Ishikawa (cell line): ENCODE data around the gene ARHGEF19.
A peak's percentile ranks its signal among the peaks of the same experiment; 100 is the strongest.

Experiments used
- CEBPB ChIP-seq: IDR thresholded peaks from 2 replicates; pipeline ENCODE4 v1.6.1; 2012
- CREB1 ChIP-seq: IDR thresholded peaks from 2 replicates; pipeline ENCODE4 v1.6.1; 2012; ENCODE audit warnings: low read depth
- EGR1 ChIP-seq: IDR thresholded peaks from 2 replicates; pipeline ENCODE4 v1.6.1; 2012
- EP300 ChIP-seq: IDR thresholded peaks from 2 replicates; pipeline ENCODE4 v1.6.1; 2012; ENCODE audit warnings: borderline replicate concordance
- FOXM1 ChIP-seq: IDR thresholded peaks from 2 replicates; pipeline ENCODE4 v1.6.1; 2012; ENCODE audit warnings: low read depth, borderline replicate concordance
- MAX ChIP-seq: IDR thresholded peaks from 2 replicates; pipeline ENCODE4 v1.6.1; 2012
- NFIC ChIP-seq: IDR thresholded peaks from 2 replicates; pipeline ENCODE4 v1.6.1; 2012
- RAD21 ChIP-seq: IDR thresholded peaks from 2 replicates; pipeline ENCODE4 v1.6.1; 2012; ENCODE audit warnings: low read depth
- REST ChIP-seq: IDR thresholded peaks from 2 replicates; pipeline ENCODE4 v1.6.1; 2012; ENCODE audit warnings: low read depth, mild to moderate bottlenecking
- TAF1 ChIP-seq: IDR thresholded peaks from 2 replicates; pipeline ENCODE4 v1.6.1; 2012; ENCODE audit warnings: low read depth, mild to moderate bottlenecking
- TCF12 ChIP-seq: IDR thresholded peaks from 2 replicates; pipeline ENCODE4 v1.6.1; 2012; ENCODE audit warnings: low read depth
- TEAD4 ChIP-seq: IDR thresholded peaks from 2 replicates; pipeline ENCODE4 v1.6.1; 2012
- USF1 ChIP-seq: IDR thresholded peaks from 2 replicates; pipeline ENCODE4 v1.6.1; 2012
- YY1 ChIP-seq: IDR thresholded peaks from 2 replicates; pipeline ENCODE4 v1.6.1; 2012; ENCODE audit warnings: low read depth
- ZBTB7A ChIP-seq: IDR thresholded peaks from 2 replicates; pipeline ENCODE4 v1.6.1; 2012; ENCODE audit warnings: low read depth

The ARHGEF19 gene

GRCh38 chr1:16257968-16258367 is 45.5 kb upstream of the ARHGEF19 start:
- TF ChIP-seq EGR1, result no peak
- TF ChIP-seq TCF12, result no peak
- TF ChIP-seq CEBPB, result no peak
- TF ChIP-seq RAD21, result no peak
- no peak for TF ChIP-seq USF1
- no peak for TF ChIP-seq REST
- TF ChIP-seq ZBTB7A, result no peak
- TF ChIP-seq NFIC, result no peak
- no peak for TF ChIP-seq YY1
- no peak for TF ChIP-seq CREB1
- no peak for TF ChIP-seq TAF1
- no peak for TF ChIP-seq TEAD4
- no peak for TF ChIP-seq FOXM1
- no peak for TF ChIP-seq MAX
- no peak for TF ChIP-seq EP300

- TF ChIP-seq CEBPB, result 0 out of 2 replicates have a peak, but pooled peaks have one; percentile 27
Observed at GRCh38 chr1:16257556-16257955, 45.1 kb upstream of the ARHGEF19 start.

- TF ChIP-seq ZBTB7A (no peak), NFIC (no peak), TCF12 (no peak), TEAD4 (no peak), EGR1 (no peak), FOXM1 (no peak), REST (no peak), MAX (no peak), CEBPB (no peak), TAF1 (no peak), EP300 (no peak), YY1 (no peak), USF1 (no peak), CREB1 (no peak), RAD21 (no peak)
Observed at GRCh38 chr1:16256478-16256877, 44.0 kb upstream of the ARHGEF19 start.

GRCh38 chr1:16254263-16254928 is 41.9 kb upstream of the ARHGEF19 start:
- no peak for TF ChIP-seq TCF12
- no peak for TF ChIP-seq REST
- TF ChIP-seq CEBPB, result no peak
- TF ChIP-seq TAF1, result no peak
- TF ChIP-seq YY1, result no peak
- no peak for TF ChIP-seq EP300
- TF ChIP-seq TEAD4, result no peak
